Breast epithelium (tissue), 4 donors: Measurements from ENCODE around the gene DOC2B. TPM values are rescaled to one million over a fixed set of nuclear protein-coding genes. Genes with fewer than 3 reads are reported as not detected.

Experiments
- DNase-seq, 2 donors: peaks; one replicate each; pipeline ENCODE4 v3.0.0-alpha.2; 2019; ENCODE audit warnings: low spot score in 2 of 2
- H3K27ac ChIP-seq, 2 donors: fragments of 200-600 bp; sonication (generic) in 1 of 2; one replicate each; pipeline ENCODE4 v1.5.1; 2016 to 2019; ENCODE audit warnings: mild to moderate bottlenecking in 1 of 2
- H3K27me3 ChIP-seq, 2 donors: fragments of 200-600 bp; sonication (generic) in 1 of 2; one replicate each; pipeline versions ENCODE4 v1.5.1 to v1.6.0; 2017 to 2019; ENCODE audit warnings: control low read depth in 1 of 2, mild to moderate bottlenecking in 1 of 2
- H3K36me3 ChIP-seq: fragments of 200-600 bp; one replicate; pipeline ENCODE4 v1.5.1; 2019
- H3K4me1 ChIP-seq, 2 donors: fragments of 200-600 bp; sonication (generic); one replicate each; pipeline ENCODE4 v1.5.1; 2016 to 2019; ENCODE audit warnings: control low read depth in 1 of 2
- H3K4me3 ChIP-seq, 3 donors: fragments of 200-600 bp; sonication (generic); 1 replicate in 2 of 3; 2 replicates in 1 of 3; pipeline ENCODE4 v1.5.1; 2016 to 2019; ENCODE audit warnings: mild to moderate bottlenecking in 3 of 3, moderate library complexity in 2 of 3
- H3K9me3 ChIP-seq, 2 donors: fragments of 200-600 bp; sonication (generic) in 1 of 2; one replicate each; pipeline ENCODE4 v1.5.1; 2016 to 2019; ENCODE audit warnings: control low read depth in 1 of 2
- POLR2A ChIP-seq: fragments of 450-650 bp; IDR thresholded peaks from one replicate; pipeline ENCODE4 v1.6.1; 2016; ENCODE audit warnings: antibody characterized with exemption, mild to moderate bottlenecking, moderate library complexity
- POLR2AphosphoS5 ChIP-seq, 3 donors: sonication (generic); formaldehyde crosslinking; IDR thresholded peaks; one replicate each; pipeline ENCODE4 v1.6.1; 2017; ENCODE audit warnings: antibody characterized with exemption in 3 of 3
- intact Hi-C: fragments of 100-400 bp; cut with DNase I; formaldehyde crosslinking; loops from one replicate; pipeline ENCODE4 v1.15.1; 2023; ENCODE audit warnings: low total_unique reads
- total RNA-seq, 3 donors: library from RNA; depleted of rRNA; stranded (reverse); fragments of >200 nt; gene quantifications; one replicate each; pipeline ENCODE4 v1.1.0, GENCODE V29; 2016
- TF ChIP-seq, protein P1 (sequence below), 3 donors: fragments of 450-650 bp; IDR thresholded peaks; one replicate each; pipeline ENCODE4 v1.5.1; 2016 to 2017; ENCODE audit warnings: antibody characterized with exemption in 3 of 3, mild to moderate bottlenecking in 3 of 3, moderate library complexity in 3 of 3

The DOC2B gene
- total RNA-seq, 3 donors from 2014 or later = 5.9 to 22.9 (median 6.7) TPM

DNA sequence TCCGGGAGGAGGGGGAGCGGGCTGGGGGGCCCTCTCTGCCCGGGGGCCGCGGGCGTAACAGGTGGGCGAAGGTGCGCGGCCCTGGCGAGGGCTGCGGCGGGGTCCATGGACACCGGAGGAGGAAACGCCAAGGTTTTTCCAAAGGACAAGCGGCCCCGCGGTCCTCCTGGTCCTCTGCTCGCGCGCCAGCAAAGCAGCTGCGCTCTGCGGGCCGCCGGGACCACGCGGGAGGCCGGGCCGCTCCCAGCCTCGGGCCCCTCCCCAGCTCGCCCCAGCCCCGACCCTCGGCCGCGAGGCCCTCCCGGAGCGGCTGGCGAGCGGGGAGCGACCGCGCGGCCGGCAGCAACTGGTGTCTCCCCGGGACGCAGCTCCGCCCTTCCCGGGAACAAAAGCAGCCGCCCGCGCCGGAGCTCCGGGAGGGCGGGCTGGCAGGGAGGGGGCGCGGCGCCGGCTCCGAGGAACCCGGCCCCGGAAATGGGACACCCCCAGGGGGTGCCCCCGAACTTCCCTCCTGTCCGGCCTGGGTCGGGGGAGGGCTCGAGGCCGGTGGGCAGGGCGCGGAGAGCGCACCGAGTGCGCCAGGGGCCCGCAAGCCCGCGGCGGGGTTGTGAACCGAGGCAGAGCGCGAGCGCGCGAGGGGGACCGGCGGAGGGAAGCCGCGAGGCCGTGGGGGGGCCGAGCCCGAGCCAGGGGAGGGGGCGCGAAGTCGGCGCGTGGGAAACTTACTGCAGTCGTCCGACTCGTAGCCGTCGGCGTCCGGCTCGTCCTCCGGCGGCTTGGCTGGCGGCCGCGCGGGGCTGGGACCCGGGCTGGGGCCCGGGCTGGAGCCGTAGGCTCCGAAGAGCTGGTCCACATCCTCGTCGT, 837 bp downstream of the DOC2B start:
- peak overlapping the region; percentile 49 to 73 (median 51) for H3K4me3 ChIP-seq
- intact Hi-C loops = no loop called here
- H3K9me3 ChIP-seq = no peaks in the 10 kb centered on the region
- H3K27ac ChIP-seq = peak overlapping the region; percentile 29 to 50
- H3K4me1 ChIP-seq = no peaks in the 10 kb centered on the region
- no peak for DNase-seq
- peaks cover 8 to 17% of the 10 kb centered on the region in 2 donors for H3K27me3 ChIP-seq
- H3K36me3 ChIP-seq = no peaks in the 10 kb centered on the region
- TF ChIP-seq, protein P1, sequence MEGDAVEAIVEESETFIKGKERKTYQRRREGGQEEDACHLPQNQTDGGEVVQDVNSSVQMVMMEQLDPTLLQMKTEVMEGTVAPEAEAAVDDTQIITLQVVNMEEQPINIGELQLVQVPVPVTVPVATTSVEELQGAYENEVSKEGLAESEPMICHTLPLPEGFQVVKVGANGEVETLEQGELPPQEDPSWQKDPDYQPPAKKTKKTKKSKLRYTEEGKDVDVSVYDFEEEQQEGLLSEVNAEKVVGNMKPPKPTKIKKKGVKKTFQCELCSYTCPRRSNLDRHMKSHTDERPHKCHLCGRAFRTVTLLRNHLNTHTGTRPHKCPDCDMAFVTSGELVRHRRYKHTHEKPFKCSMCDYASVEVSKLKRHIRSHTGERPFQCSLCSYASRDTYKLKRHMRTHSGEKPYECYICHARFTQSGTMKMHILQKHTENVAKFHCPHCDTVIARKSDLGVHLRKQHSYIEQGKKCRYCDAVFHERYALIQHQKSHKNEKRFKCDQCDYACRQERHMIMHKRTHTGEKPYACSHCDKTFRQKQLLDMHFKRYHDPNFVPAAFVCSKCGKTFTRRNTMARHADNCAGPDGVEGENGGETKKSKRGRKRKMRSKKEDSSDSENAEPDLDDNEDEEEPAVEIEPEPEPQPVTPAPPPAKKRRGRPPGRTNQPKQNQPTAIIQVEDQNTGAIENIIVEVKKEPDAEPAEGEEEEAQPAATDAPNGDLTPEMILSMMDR (IDR thresholded peaks at IDR 0.05) = no peak
- TF ChIP-seq POLR2AphosphoS5 (IDR thresholded peaks at IDR 0.05) (no peak), POLR2A (no peak)

DNA sequence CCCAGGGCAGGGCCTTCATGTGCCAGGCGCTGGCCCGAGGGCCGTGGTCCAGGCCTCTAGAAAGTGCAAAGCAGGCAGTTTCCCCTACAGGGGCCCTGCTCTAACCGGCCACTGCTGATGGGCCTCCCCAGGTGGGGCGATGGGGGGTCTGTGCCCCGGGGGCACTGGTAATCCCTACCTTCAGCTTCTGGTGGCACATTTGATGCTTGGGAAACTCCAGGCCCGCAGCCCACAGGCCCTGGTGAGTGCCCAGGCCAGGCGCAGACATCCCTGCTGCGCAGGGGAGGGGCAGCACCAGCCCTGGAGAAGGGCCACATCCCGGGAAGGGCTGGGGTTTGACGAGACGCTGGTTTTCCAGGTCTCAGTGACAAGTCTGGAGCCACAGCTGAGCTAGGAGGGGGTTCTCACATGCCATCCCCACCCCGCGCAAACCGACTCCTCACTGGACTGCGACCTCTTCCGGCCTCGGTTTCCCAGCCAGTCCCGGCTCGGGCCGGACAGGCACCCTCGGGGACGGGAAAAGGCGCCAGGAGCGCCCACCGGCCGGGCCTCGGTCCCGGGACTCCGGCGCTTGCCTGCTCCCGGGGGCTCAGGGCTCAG, 1.6 kb downstream of the DOC2B start:
- peaks cover 8 to 17% of the 10 kb centered on the region in 2 donors for H3K27me3 ChIP-seq
- peak overlapping the region in 1 of 2 donors; percentile 50 for H3K27ac ChIP-seq
- intact Hi-C loops = no loop called here

DNA sequence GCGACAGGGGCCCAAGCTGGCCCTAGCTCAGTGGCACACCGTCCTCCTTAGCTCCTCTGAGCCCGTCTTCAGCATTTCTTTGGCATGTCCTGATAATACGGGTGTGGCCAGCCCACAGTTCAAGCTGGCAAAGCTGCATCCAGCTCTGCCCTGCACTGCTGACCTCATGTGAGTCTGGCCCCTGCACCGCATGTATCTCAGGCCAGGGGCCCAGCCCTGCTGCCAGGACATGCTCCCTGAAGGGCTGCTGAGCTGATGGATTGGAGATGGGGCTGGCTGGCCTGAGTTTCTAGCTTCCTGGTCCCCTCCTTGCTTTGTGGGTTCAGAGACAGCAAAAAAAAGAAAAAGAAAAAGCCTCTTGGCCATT, 2.4 kb downstream of the DOC2B start:
- peaks cover 8 to 17% of the 10 kb centered on the region in 2 donors for H3K27me3 ChIP-seq
- TF ChIP-seq, protein P1 (IDR thresholded peaks at IDR 0.05) = no peak
- TF ChIP-seq POLR2A (no peak), POLR2AphosphoS5 (IDR thresholded peaks at IDR 0.05) (no peak)
- no peaks in the 10 kb centered on the region for H3K9me3 ChIP-seq
- intact Hi-C loops = no loop called here
- H3K4me3 ChIP-seq = peak overlapping the region in 2 of 3 donors; percentile 49 to 73
- no peaks in the 10 kb centered on the region for H3K4me1 ChIP-seq
- peak overlapping the region in 1 of 2 donors; percentile 32 for H3K27ac ChIP-seq
- no peaks in the 10 kb centered on the region for H3K36me3 ChIP-seq
- DNase-seq = no peak

More for the DNA sequence above, 1.6 kb downstream of the DOC2B start:
- TF ChIP-seq, protein P1 (IDR thresholded peaks at IDR 0.05) = no peak
- TF ChIP-seq POLR2A = no peak
- TF ChIP-seq POLR2AphosphoS5 (IDR thresholded peaks at IDR 0.05) = no peak
- Histone ChIP-seq H3K4me3 (peak overlapping the region; percentile 49 to 73 (median 51)), H3K36me3 (no peaks in the 10 kb centered on the region), H3K4me1 (no peaks in the 10 kb centered on the region), H3K9me3 (no peaks in the 10 kb centered on the region)
- DNase-seq = no peak

DNA sequence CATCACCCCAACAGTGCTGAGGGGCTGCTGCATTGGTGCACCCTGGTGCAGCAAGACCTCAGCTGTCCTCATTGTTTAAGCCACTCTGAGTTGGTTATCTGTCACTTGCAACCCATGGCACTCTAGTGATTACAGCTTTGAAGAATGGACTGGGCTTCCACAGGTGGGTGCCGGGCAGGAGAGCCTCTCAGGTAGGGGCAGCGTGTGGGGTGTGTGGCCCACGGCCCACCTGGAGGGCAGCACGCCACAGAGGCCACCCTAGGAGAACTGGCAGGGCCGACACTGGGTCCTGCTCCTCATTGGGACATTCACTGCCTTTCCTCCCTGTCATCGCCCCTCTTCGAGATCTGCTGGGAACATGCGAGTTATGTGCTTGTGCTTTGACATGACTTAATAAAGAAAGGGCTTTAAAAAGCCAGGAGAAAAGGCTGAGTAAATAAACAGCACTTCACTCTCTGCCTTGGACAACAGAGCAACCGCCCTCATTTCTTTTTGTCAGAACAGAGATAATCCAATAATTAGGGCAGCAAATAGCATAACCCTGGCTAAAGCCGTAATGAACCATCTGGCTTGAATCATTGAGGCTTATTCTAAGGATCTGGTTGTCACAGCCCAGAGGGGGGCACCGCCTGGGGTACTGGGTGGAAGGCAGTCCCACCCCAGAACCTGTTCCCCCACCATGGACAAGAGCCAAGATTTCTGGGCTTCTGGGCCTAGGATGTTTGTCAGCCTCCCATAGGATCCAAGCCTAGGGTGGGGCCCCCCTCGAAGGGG, 3.0 kb downstream of the DOC2B start:
- no peak for TF ChIP-seq POLR2AphosphoS5 (IDR thresholded peaks at IDR 0.05)
- peak overlapping the region in 2 of 3 donors; percentile 49 to 73 for H3K4me3 ChIP-seq
- H3K4me1 ChIP-seq = no peaks in the 10 kb centered on the region
- no peaks in the 10 kb centered on the region for H3K9me3 ChIP-seq
- peaks cover 8 to 17% of the 10 kb centered on the region in 2 donors for H3K27me3 ChIP-seq
- H3K27ac ChIP-seq = peak overlapping the region in 1 of 2 donors; percentile 32
- intact Hi-C loops = no loop called here
- DNase-seq = no peak
- H3K36me3 ChIP-seq = no peaks in the 10 kb centered on the region

DNA sequence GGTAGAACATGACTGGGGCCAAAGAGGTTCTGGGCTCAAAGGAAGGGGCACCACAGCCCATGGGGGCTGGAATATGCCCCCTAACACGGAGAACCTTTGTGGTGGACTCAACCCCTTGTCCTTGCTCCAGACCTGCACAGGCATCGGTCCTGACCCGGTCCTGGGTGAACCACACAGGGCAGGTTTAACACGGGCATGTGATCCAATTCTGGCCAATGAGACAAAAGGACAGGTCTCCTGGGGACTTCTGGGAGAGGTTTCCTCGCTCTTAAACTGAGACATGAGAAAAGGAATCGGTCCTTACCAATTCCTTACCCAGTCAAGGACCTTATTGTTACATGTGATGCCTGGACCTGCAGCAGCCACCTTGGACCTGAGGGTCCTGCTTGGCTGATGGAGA, 3.7 kb downstream of the DOC2B start:
- intact Hi-C loops = no loop called here
- H3K27me3 ChIP-seq = peaks cover 8 to 17% of the 10 kb centered on the region in 2 donors

More for the DNA sequence above, 3.7 kb downstream of the DOC2B start:
- H3K9me3 ChIP-seq = no peaks in the 10 kb centered on the region
- no peak overlapping the region for H3K27ac ChIP-seq
- DNase-seq = no peak
- H3K36me3 ChIP-seq = no peaks in the 10 kb centered on the region
- TF ChIP-seq, protein P1 (IDR thresholded peaks at IDR 0.05) = no peak
- TF ChIP-seq POLR2A (no peak), POLR2AphosphoS5 (IDR thresholded peaks at IDR 0.05) (no peak)
- H3K4me3 ChIP-seq = no peak overlapping the region
- no peaks in the 10 kb centered on the region for H3K4me1 ChIP-seq
